SHP77 treated with DMSO at 0.1 percent for 48 hours (cell line): ENCODE results near the gene BICD2.
A peak's percentile ranks its signal among the peaks of the same experiment; 100 is the strongest.

ENCODE experiments used
- DNase-seq: peaks from one replicate; lab custom pipeline; 2025; lab: John Stamatoyannopoulos, UW

The BICD2 gene

GRCh38 chr9:92727716-92728700, 36.6 kb downstream of the BICD2 start:
- DNase-seq, result no peak

GRCh38 chr9:92726971-92727715, 37.5 kb downstream of the BICD2 start:
- peak; percentile 59 for DNase-seq

GRCh38 chr9:92726348-92726747, 38.3 kb downstream of the BICD2 start:
- DNase-seq, result no peak

GRCh38 chr9:92725766-92726165, 38.9 kb downstream of the BICD2 start:
- no peak for DNase-seq

GRCh38 chr9:92725266-92725545, 39.4 kb downstream of the BICD2 start:
- no peak for DNase-seq

- DNase-seq, result peak; percentile 44
Measured at GRCh38 chr9:92724528-92725265, 39.9 kb downstream of the BICD2 start.

GRCh38 chr9:92723801-92724323, 40.8 kb downstream of the BICD2 start:
- DNase-seq, result no peak

GRCh38 chr9:92723299-92723625, 41.4 kb downstream of the BICD2 start:
- peak; percentile 85 for DNase-seq

GRCh38 chr9:92722386-92723298, 42.0 kb downstream of the BICD2 start:
- no peak for DNase-seq

- DNase-seq, result no peak
Measured at GRCh38 chr9:92721548-92721947, 43.1 kb downstream of the BICD2 start.

GRCh38 chr9:92720807-92721535, 43.7 kb downstream of the BICD2 start:
- DNase-seq, result no peak

GRCh38 chr9:92720209-92720765, 44.3 kb downstream of the BICD2 start:
- DNase-seq, result no peak

GRCh38 chr9:92719028-92719647, 45.5 kb downstream of the BICD2 start:
- DNase-seq, result no peak

- no peak for DNase-seq
Measured at GRCh38 chr9:92718086-92719001, 46.3 kb downstream of the BICD2 start.

- no peak for DNase-seq
Measured at GRCh38 chr9:92717201-92718085, 47.2 kb downstream of the BICD2 start.

GRCh38 chr9:92716557-92716956, 48.1 kb downstream of the BICD2 start:
- no peak for DNase-seq

- DNase-seq, result no peak
Measured at GRCh38 chr9:92715488-92716231, 49.0 kb downstream of the BICD2 start.
